AG04449 (cell line): ENCODE data around the gene MAPT.

Experiments
- CTCF ChIA-PET: fragments of 350-600 bp; formaldehyde crosslinking; extraction: SDS; loops from one replicate; lab custom pipeline; 2021; ENCODE audit warnings: antibody characterized with exemption; lab: Yijun Ruan, JAX
- POLR2A ChIA-PET: fragments of 400-600, 350-600 bp; formaldehyde crosslinking; extraction: SDS; loops from one replicate; lab custom pipeline; 2020; ENCODE audit warnings: antibody characterized with exemption, inconsistent platforms; lab: Yijun Ruan, JAX
- DNase-seq: peaks from one replicate; pipeline ENCODE4 v3.0.0-alpha.2; 2010; ENCODE audit warnings: low read depth, low spot score
- H3K4me3 ChIP-seq: 2 replicates; pipeline ENCODE4 v1.5.1; 2011; ENCODE audit warnings: low read depth, mild to moderate bottlenecking, control low read depth, low read length
- CTCF ChIP-seq: IDR thresholded peaks from one replicate; pipeline ENCODE4 v1.5.1; 2011; ENCODE audit warnings: mild to moderate bottlenecking, moderate library complexity, low read length, control low read depth, inconsistent platforms; ENCODE audit not compliant: insufficient read depth; ENCODE audit errors: missing control alignments

MAPT gene

GRCh38 chr17:45964634-45965033 lies 70.3 kb downstream of the MAPT start:
- no peak for DNase-seq
- ChIA-PET CTCF (interaction anchor here (4.3 kb wide), 1 partner anchor 15 kb away, joined by 20 read pairs; no protein-coding TSS in a partner anchor), POLR2A (no interaction called here)
- H3K4me3 ChIP-seq: no peak overlapping the region
- TF ChIP-seq CTCF: no peak

GRCh38 chr17:45965812-45966211 lies 71.5 kb downstream of the MAPT start:
- DNase-seq: no peak
- ChIA-PET CTCF (no interaction called here), POLR2A (no interaction called here)
- TF ChIP-seq CTCF: no peak
- H3K4me3 ChIP-seq: no peak overlapping the region

- H3K4me3 ChIP-seq: no peak overlapping the region
- no peak for TF ChIP-seq CTCF
- CTCF ChIA-PET: interaction anchor here (0.5 to 3.2 kb wide), 2 partner anchors 17 to 245 kb away, joined by 3 to 13 read pairs; no protein-coding TSS in a partner anchor
- POLR2A ChIA-PET: no interaction called here
- no peak for DNase-seq
Measured at GRCh38 chr17:45966606-45967280, 72.4 kb downstream of the MAPT start.

- no peak overlapping the region for H3K4me3 ChIP-seq
- CTCF ChIA-PET: interaction anchor here (3.2 kb wide), 1 partner anchor 17 kb away, joined by 13 read pairs; no protein-coding TSS in a partner anchor
- POLR2A ChIA-PET: no interaction called here
- no peak for TF ChIP-seq CTCF
- DNase-seq: no peak
Measured at GRCh38 chr17:45967378-45967777, 73.0 kb downstream of the MAPT start.

GRCh38 chr17:45968732-45969131 lies 74.4 kb downstream of the MAPT start:
- ChIA-PET CTCF (interaction anchor here (3.2 kb wide), 1 partner anchor 19 kb away, joined by 13 read pairs; no protein-coding TSS in a partner anchor), POLR2A (no interaction called here)
- no peak for DNase-seq
- no peak overlapping the region for H3K4me3 ChIP-seq
- no peak for TF ChIP-seq CTCF

GRCh38 chr17:45969726-45970125 lies 75.4 kb downstream of the MAPT start:
- CTCF ChIA-PET: interaction anchor here (3.2 kb wide), 1 partner anchor 20 kb away, joined by 13 read pairs; no protein-coding TSS in a partner anchor

More at GRCh38 chr17:45969726-45970125, 75.4 kb downstream of the MAPT start:
- no peak overlapping the region for H3K4me3 ChIP-seq
- no peak for DNase-seq
- POLR2A ChIA-PET: no interaction called here
- TF ChIP-seq CTCF: no peak
